Kidney (tissue), 14 donors: ENCODE measurements around the gene COL5A2. TPM values are rescaled to one million over a fixed set of nuclear protein-coding genes. Genes with fewer than 3 reads are reported as not detected.
A peak's percentile ranks its signal among the peaks of the same experiment; 100 is the strongest.

Experiments used
- DNase-seq, 5 donors: peaks; one replicate each; pipeline ENCODE4 v3.0.0-alpha.2; 2013 to 2020
- FAIRE-seq: peaks from 2 replicates; lab custom pipeline; 2012; peaks lifted over from hg19 to GRCh38; lab: Jason Lieb, UNC
- H3K27ac ChIP-seq, 2 donors: one replicate each; pipeline ENCODE4 v1.7.0; 2013; ENCODE audit warnings: low read depth in 2 of 2, low read length in 2 of 2, inconsistent platforms in 1 of 2
- H3K27me3 ChIP-seq: one replicate; pipeline ENCODE4 v1.7.1; 2013; ENCODE audit warnings: low read length, inconsistent platforms; ENCODE audit not compliant: control insufficient read depth, insufficient read depth
- H3K36me3 ChIP-seq, 3 donors: one replicate each; pipeline versions ENCODE4 v1.7.0 to v1.7.1; 2013; ENCODE audit warnings: low read length in 3 of 3, control low read depth in 1 of 3, inconsistent platforms in 1 of 3; ENCODE audit not compliant: insufficient read depth in 3 of 3, control insufficient read depth in 2 of 3
- H3K4me1 ChIP-seq, 3 donors: one replicate each; pipeline versions ENCODE4 v1.7.0 to v1.7.1; 2013; ENCODE audit warnings: low read length in 3 of 3, inconsistent platforms in 1 of 3, low read depth in 1 of 3; ENCODE audit not compliant: control insufficient read depth in 2 of 3, insufficient read depth in 2 of 3
- H3K4me3 ChIP-seq, 3 donors: one replicate each; pipeline versions ENCODE4 v1.7.0 to v1.8.1; 2013; ENCODE audit warnings: low read length in 3 of 3, control low read depth in 1 of 3, inconsistent platforms in 1 of 3
- H3K9ac ChIP-seq, 3 donors: one replicate each; pipeline versions ENCODE4 v1.7.0 to v1.7.1; 2013; ENCODE audit warnings: low read length in 3 of 3, control low read depth in 1 of 3, inconsistent platforms in 1 of 3
- H3K9me3 ChIP-seq, 3 donors: one replicate each; pipeline versions ENCODE4 v1.7.0 to v1.7.1; 2013; ENCODE audit warnings: low read length in 3 of 3, control low read depth in 1 of 3, inconsistent platforms in 1 of 3; ENCODE audit not compliant: control insufficient read depth in 2 of 3, insufficient read depth in 1 of 3
- intact Hi-C: fragments of 100-400 bp; cut with DNase I; formaldehyde crosslinking; loops from one replicate; pipeline ENCODE4 v1.11.1; 2022
- polyA plus RNA-seq: library from polyadenylated mRNA; stranded (reverse); fragments of 350-450 nt; fragmentation: Illumina TruSeq; extraction: RNeasy Lipid Tissue Mini Kit (QIAGEN cat#74804); gene quantifications from one replicate; pipeline ENCODE4 v1.2.3, GENCODE V29; 2014; ENCODE audit warnings: low read depth, low replicate concordance; ENCODE audit not compliant: insufficient read depth
- total RNA-seq: library from RNA; stranded (reverse); fragmentation: NEBNext Ultra II Directional; extraction: Animal tissue kit (Norgen Biotek cat#: 25700); gene quantifications from one replicate; pipeline ENCODE4 v1.2.1, GENCODE V29; 2021
- TF ChIP-seq, protein P1 (sequence below): IDR thresholded peaks from 3 replicates; pipeline ENCODE4 v1.5.1; 2012; ENCODE audit warnings: mild to moderate bottlenecking, moderate library complexity, borderline replicate concordance; ENCODE audit not compliant: insufficient read depth; ENCODE audit errors: extremely low read depth
- donor health status: control.
- donor health status: control.
- donor health status: control.
- donor health status: control.
- donor health status: control.
- donor health status: DM: yes; HTN: yes; CAD: no.
- donor health status: Normal renal cell carcinoma (clear cell type).

Gene COL5A2
- total and polyA plus RNA-seq, 2 donors from 2014 or later, result 3.6 to 12.3 TPM

DNA sequence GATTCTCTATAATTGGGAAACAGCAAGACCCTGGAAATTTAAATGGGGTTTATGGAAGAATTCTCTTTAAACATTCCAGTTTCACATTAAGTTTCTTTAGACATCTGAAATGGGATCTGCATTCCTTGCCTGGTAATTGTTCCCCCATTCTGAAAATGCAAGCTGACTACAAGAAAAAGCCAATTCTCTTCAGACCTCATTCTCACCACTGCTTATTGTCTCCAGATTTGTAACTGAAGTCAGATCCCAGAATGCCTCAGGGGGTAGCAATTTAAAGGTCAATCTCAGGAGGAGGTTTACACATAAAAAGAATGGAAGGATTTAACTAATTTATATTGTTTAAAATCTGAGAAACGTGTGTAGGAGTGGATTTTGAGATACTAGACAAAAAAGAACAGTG, 164.2 kb downstream of the COL5A2 start:
- no peaks in the 10 kb centered on the region for H3K9me3 ChIP-seq
- intact Hi-C loops, result no loop called here
- H3K4me3 ChIP-seq, result no peak overlapping the region
- no peak overlapping the region for H3K27ac ChIP-seq
- no peaks in the 10 kb centered on the region for H3K27me3 ChIP-seq
- H3K4me1 ChIP-seq, result peaks cover 0 to 3% (median 0%) of the 10 kb centered on the region in 3 donors
- TF ChIP-seq, protein P1, sequence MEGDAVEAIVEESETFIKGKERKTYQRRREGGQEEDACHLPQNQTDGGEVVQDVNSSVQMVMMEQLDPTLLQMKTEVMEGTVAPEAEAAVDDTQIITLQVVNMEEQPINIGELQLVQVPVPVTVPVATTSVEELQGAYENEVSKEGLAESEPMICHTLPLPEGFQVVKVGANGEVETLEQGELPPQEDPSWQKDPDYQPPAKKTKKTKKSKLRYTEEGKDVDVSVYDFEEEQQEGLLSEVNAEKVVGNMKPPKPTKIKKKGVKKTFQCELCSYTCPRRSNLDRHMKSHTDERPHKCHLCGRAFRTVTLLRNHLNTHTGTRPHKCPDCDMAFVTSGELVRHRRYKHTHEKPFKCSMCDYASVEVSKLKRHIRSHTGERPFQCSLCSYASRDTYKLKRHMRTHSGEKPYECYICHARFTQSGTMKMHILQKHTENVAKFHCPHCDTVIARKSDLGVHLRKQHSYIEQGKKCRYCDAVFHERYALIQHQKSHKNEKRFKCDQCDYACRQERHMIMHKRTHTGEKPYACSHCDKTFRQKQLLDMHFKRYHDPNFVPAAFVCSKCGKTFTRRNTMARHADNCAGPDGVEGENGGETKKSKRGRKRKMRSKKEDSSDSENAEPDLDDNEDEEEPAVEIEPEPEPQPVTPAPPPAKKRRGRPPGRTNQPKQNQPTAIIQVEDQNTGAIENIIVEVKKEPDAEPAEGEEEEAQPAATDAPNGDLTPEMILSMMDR, result no peak
- no peaks in the 10 kb centered on the region for H3K36me3 ChIP-seq
- FAIRE-seq (no peak), DNase-seq (no peak)
- no peak overlapping the region for H3K9ac ChIP-seq

DNA sequence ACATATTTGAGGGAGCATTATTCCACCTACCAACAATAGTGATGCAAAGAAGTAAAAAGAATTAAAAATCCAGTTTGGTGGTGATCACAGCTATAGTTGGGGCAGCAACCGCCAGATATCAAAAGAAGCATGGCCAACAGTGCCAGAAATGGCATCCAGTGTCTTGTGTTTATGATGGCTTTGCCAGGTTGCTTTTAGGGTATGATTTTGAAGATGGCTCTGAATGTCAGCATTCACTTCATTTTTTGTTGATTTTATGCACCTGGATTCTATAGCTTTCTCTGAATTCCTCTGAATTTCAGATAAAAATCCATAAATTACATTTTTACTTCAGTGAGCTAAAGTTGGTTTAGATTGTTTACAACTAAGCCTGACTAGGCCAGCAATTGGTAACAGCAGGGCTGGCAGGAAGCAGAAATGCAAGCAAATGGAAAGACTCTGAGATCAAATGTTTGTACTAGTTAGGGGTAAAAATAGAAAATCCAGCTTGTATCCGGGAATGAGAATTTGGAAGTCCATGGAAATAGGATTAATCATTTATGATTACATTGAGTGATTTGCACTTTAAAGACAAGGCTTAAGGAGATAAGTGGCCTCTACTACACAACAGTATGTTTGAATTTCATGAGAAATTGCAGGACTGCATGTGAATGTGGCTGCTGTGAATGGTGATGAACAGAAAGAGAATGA, 165.0 kb downstream of the COL5A2 start:
- intact Hi-C loops, result no loop called here
- no peak overlapping the region for H3K4me3 ChIP-seq
- H3K4me1 ChIP-seq, result peaks cover 0 to 3% (median 0%) of the 10 kb centered on the region in 3 donors
- H3K27ac ChIP-seq, result no peak overlapping the region
- H3K9me3 ChIP-seq, result no peaks in the 10 kb centered on the region
- TF ChIP-seq, protein P1, result no peak
- no peaks in the 10 kb centered on the region for H3K36me3 ChIP-seq
- DNase-seq (peak in 2 of 5 donors; percentile 8 to 9), FAIRE-seq (no peak)
- no peak overlapping the region for H3K9ac ChIP-seq
- no peaks in the 10 kb centered on the region for H3K27me3 ChIP-seq

DNA sequence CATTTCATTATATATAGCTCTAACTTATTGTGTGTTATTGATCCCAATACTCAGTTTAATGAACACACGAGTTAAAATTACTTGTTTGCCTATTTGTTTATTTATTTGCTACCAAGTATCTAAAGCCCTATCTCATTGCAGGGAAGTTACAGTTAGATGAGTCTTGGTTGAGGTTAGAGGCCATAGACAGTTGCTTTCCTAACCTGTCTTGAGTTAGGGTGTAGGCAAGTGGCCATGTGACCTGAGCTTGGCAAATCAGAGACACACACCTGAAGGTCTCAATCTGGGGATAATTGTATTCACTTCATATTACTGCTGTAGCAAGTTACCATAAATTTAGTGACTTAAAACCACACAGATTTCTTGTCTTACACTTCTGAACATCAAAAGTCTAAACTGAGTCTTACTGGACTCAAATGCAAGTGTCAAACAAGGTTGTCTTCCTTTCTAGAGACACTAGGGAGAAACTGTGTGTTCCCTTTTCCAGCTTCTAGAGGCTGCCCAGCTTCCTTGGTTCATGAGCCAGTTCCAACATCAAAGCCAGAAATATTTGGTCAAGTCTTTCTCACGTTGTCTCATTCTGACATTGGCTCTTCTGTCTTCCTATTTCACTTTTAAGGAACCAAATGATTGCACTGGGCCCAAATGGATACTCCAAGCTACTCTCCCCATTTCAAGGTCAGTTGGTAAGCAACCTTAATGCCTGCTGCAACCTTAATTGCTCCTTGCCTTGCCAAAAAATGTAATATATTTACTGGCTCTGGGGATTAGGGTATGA, 165.7 kb downstream of the COL5A2 start:
- no peak for FAIRE-seq
- TF ChIP-seq, protein P1, result no peak
- Histone ChIP-seq H3K36me3 (no peaks in the 10 kb centered on the region), H3K27ac (no peak overlapping the region), H3K9ac (no peak overlapping the region), H3K4me3 (no peak overlapping the region), H3K27me3 (no peaks in the 10 kb centered on the region), H3K4me1 (peaks cover 0 to 3% (median 0%) of the 10 kb centered on the region in 3 donors), H3K9me3 (no peaks in the 10 kb centered on the region)
- intact Hi-C loops, result no loop called here
- no peak for DNase-seq
